Lung (tissue), 12 donors: Measurements from ENCODE around the gene MED29. TPM values are rescaled to one million over a fixed set of nuclear protein-coding genes. Genes with fewer than 3 reads are reported as not detected.

Experiments used
- ATAC-seq: fragments of 200-7000 bp; cut with Tn5 transposase; one replicate; pipeline ENCODE4 v1.9.1; 2020; ENCODE audit warnings: moderate number of reproducible peaks; ENCODE audit not compliant: insufficient read depth, low FRiP score
- DNase-seq, 3 donors: peaks; one replicate each; pipeline ENCODE4 v3.0.0-alpha.2; 2013 to 2017
- H3K27ac ChIP-seq, 2 donors: one replicate each; pipeline ENCODE4 v1.5.1; 2013; ENCODE audit warnings: mild to moderate bottlenecking in 2 of 2, moderate library complexity in 2 of 2, control low read depth in 1 of 2, inconsistent platforms in 1 of 2, low read depth in 1 of 2, low read length in 1 of 2
- H3K27me3 ChIP-seq, 3 donors: one replicate each; pipeline ENCODE4 v1.5.1; 2013; ENCODE audit warnings: low read length in 2 of 3; ENCODE audit not compliant: control insufficient read depth in 3 of 3, insufficient read depth in 3 of 3
- H3K36me3 ChIP-seq, 4 donors: one replicate each; pipeline ENCODE4 v1.5.1; 2013; ENCODE audit warnings: low read length in 4 of 4, mild to moderate bottlenecking in 1 of 4, moderate library complexity in 1 of 4; ENCODE audit not compliant: control insufficient read depth in 4 of 4, insufficient read depth in 4 of 4
- H3K4me1 ChIP-seq, 5 donors: one replicate each; pipeline ENCODE4 v1.5.1; 2013; ENCODE audit warnings: low read length in 5 of 5, mild to moderate bottlenecking in 2 of 5, moderate library complexity in 1 of 5; ENCODE audit not compliant: control insufficient read depth in 5 of 5, insufficient read depth in 5 of 5
- H3K4me3 ChIP-seq: one replicate; pipeline ENCODE4 v1.5.1; 2013; ENCODE audit warnings: mild to moderate bottlenecking, control low read depth, moderate library complexity
- H3K9ac ChIP-seq, 2 donors: one replicate each; pipeline ENCODE4 v1.5.1; 2013; ENCODE audit warnings: low read length in 2 of 2, control low read depth in 1 of 2; ENCODE audit not compliant: insufficient read depth in 1 of 2
- H3K9me3 ChIP-seq, 4 donors: one replicate each; pipeline ENCODE4 v1.5.1; 2013; ENCODE audit warnings: low read length in 3 of 4, mild to moderate bottlenecking in 1 of 4, moderate library complexity in 1 of 4; ENCODE audit not compliant: control insufficient read depth in 4 of 4, insufficient read depth in 3 of 4
- CTCF ChIP-seq: IDR thresholded peaks from 2 replicates; pipeline ENCODE4 v1.5.1; 2012; ENCODE audit warnings: mild to moderate bottlenecking; ENCODE audit errors: control extremely low read depth, extremely low read depth
- WGBS, 2 donors: extraction: QIAGEN DNeasy Blood & Tissue Kit; methylation state at CpG; one replicate each; pipeline ENCODE4 v1.1.7; 2013; 5-methylcytosine and 5-hydroxymethylcytosine counted together
- polyA plus RNA-seq, 2 donors: library from polyadenylated mRNA; stranded (reverse); fragments of 200-250 nt; gene quantifications; one replicate each; pipeline ENCODE4 v1.2.1, GENCODE V29; 2013
- total RNA-seq, 2 donors: library from RNA; depleted of rRNA in 1 of 2; stranded (reverse); fragments of >200 nt in 1 of 2; gene quantifications; one replicate each; pipeline ENCODE4 v1.2.1, GENCODE V29; 2014 to 2021
- donor health status: control.
- donor health status: control.
- donor health status: Bipolar disorder and iron deficiency.
- donor health status: healthy.
- donor health status: DM: yes; HTN: yes; CAD: no.

The MED29 gene
- total and polyA plus RNA-seq, 4 donors: 16.5 to 36.8 (median 32.8) TPM

GRCh38 chr19:39382991-39383828 is 8.0 kb upstream of the MED29 start:
- Histone ChIP-seq H3K27ac (no peak overlapping the region), H3K27me3 (no peaks in the 10 kb centered on the region), H3K4me1 (no peaks in the 10 kb centered on the region), H3K9me3 (no peaks in the 10 kb centered on the region), H3K9ac (no peak overlapping the region), H3K4me3 (no peak overlapping the region), H3K36me3 (peaks cover 20 to 70% (median 56%) of the 10 kb centered on the region in 4 donors)
- no peak for ATAC-seq
- no peak for TF ChIP-seq CTCF
- DNase-seq: no peak
- WGBS, 2 donors: 94% methylated on average over 18 of the region's 18 CpGs

GRCh38 chr19:39384839-39385568 is 6.2 kb upstream of the MED29 start:
- no peak for TF ChIP-seq CTCF
- ATAC-seq: no peak
- Histone ChIP-seq H3K4me3 (no peak overlapping the region), H3K4me1 (peaks cover 3 to 6% (median 4%) of the 10 kb centered on the region in 5 donors), H3K36me3 (peaks cover 20 to 66% (median 57%) of the 10 kb centered on the region in 4 donors), H3K9me3 (no peaks in the 10 kb centered on the region), H3K9ac (no peak overlapping the region), H3K27me3 (no peaks in the 10 kb centered on the region), H3K27ac (no peak overlapping the region)
- no peak for DNase-seq
- 64 to 67% methylated on average over 9 of the region's 9 CpGs for WGBS, 2 donors

GRCh38 chr19:39385629-39386411 is 5.4 kb upstream of the MED29 start:
- DNase-seq: no peak
- no peaks in the 10 kb centered on the region for H3K9me3 ChIP-seq
- no peaks in the 10 kb centered on the region for H3K27me3 ChIP-seq
- no peak overlapping the region for H3K27ac ChIP-seq
- WGBS, 2 donors: 82 to 85% methylated on average over 20 of the region's 20 CpGs
- peaks cover 18 to 58% (median 50%) of the 10 kb centered on the region in 4 donors for H3K36me3 ChIP-seq
- TF ChIP-seq CTCF: no peak
- ATAC-seq: no peak
- H3K4me3 ChIP-seq: no peak overlapping the region
- H3K9ac ChIP-seq: no peak overlapping the region
- H3K4me1 ChIP-seq: peaks cover 3 to 10% (median 6%) of the 10 kb centered on the region in 5 donors
